B cell (primary cell): Measurements from ENCODE around the gene MIS18BP1. TPM values are rescaled to one million over a fixed set of nuclear protein-coding genes. Genes with fewer than 3 reads are reported as not detected.
"Not testable (repeated sequence)": the region's sequence is repeated elsewhere in the genome, so short reads cannot be mapped to it uniquely, and the experiment has no call there.

ENCODE experiments used
- ATAC-seq: fragments of 200-7000 bp; cut with Tn5 transposase; one replicate; pipeline ENCODE4 v1.10.0; 2021; ENCODE audit warnings: low read depth, mild to moderate bottlenecking, moderate number of reproducible peaks, moderate library complexity
- CTCF ChIA-PET: fragments of 350-600 bp; sonication (Branson Sonifier 250); formaldehyde crosslinking; loops from one replicate; lab custom pipeline; 2021; ENCODE audit warnings: antibody characterized with exemption, inconsistent platforms; lab: Charles Lee
- POLR2A ChIA-PET: fragments of 350-600 bp; sonication (Branson Sonifier 250); formaldehyde crosslinking; loops from one replicate; lab custom pipeline; 2021; ENCODE audit warnings: antibody characterized with exemption; lab: Charles Lee
- DNase-seq: peaks from one replicate; pipeline ENCODE4 v3.0.0; 2013
- H2AFZ ChIP-seq: 2 replicates; pipeline ENCODE4 v1.6.1; 2012; ENCODE audit warnings: mild to moderate bottlenecking, low read depth, low read length; ENCODE audit not compliant: insufficient read depth, poor library complexity, severe bottlenecking
- H3K27ac ChIP-seq, 2 donors: 1 replicate in 1 of 2; 2 replicates in 1 of 2; pipeline ENCODE4 v1.5.1; 2012 to 2013; ENCODE audit warnings: low read length in 2 of 2, mild to moderate bottlenecking in 2 of 2, moderate library complexity in 1 of 2
- H3K27me3 ChIP-seq, 4 experiments: fragments of 200-600 bp in 1 of 4; sonication (generic) in 1 of 4; replicated peaks in 1 of 4; 1 replicate in 2 of 4; 2 replicates in 2 of 4; pipeline versions ENCODE4 v1.6.1 to v1.7.0; 2013 to 2016; ENCODE audit warnings: low read length in 3 of 4, mild to moderate bottlenecking in 2 of 4, mixed read lengths in 1 of 4, moderate library complexity in 1 of 4; ENCODE audit not compliant: insufficient read depth in 4 of 4, control insufficient read depth in 3 of 4; ENCODE audit errors: control extremely low read depth in 1 of 4
- H3K36me3 ChIP-seq, 2 experiments: replicated peaks in 1 of 2; 1 replicate in 1 of 2; 2 replicates in 1 of 2; pipeline versions ENCODE4 v1.6.1 to v1.7.1; 2013; ENCODE audit warnings: low read length in 1 of 2; ENCODE audit not compliant: insufficient read depth in 2 of 2, control insufficient read depth in 1 of 2; ENCODE audit errors: control extremely low read depth in 1 of 2, extremely low read depth in 1 of 2
- H3K4me1 ChIP-seq, 2 donors: fragments of 200-600 bp in 1 of 2; sonication (generic) in 1 of 2; 1 replicate in 1 of 2; 2 replicates in 1 of 2; pipeline versions ENCODE4 v1.5.1 to v1.6.1; 2013 to 2017; ENCODE audit warnings: low read length in 2 of 2; ENCODE audit not compliant: control insufficient read depth in 2 of 2, insufficient read depth in 2 of 2
- H3K4me2 ChIP-seq: replicated peaks from 2 replicates; pipeline ENCODE3; 2012; ENCODE audit warnings: mild to moderate bottlenecking, low read depth, low read length; ENCODE audit not compliant: poor library complexity, severe bottlenecking
- H3K4me3 ChIP-seq, 5 experiments: fragments of 200-600 bp in 1 of 5; sonication (generic) in 1 of 5; 1 replicate in 3 of 5; 2 replicates in 2 of 5; pipeline versions ENCODE4 v1.5.1 to v1.7.0; 2011 to 2016; ENCODE audit warnings: low read length in 4 of 5, mild to moderate bottlenecking in 4 of 5, low read depth in 2 of 5, control low read depth in 1 of 5, moderate library complexity in 1 of 5; ENCODE audit not compliant: insufficient read depth in 1 of 5; ENCODE audit errors: control extremely low read depth in 1 of 5, extremely low read depth in 1 of 5
- H3K79me2 ChIP-seq: fragments of 200-600 bp; sonication (generic); one replicate; pipeline ENCODE4 v1.6.0; 2016; ENCODE audit warnings: low read length; ENCODE audit not compliant: control insufficient read depth, insufficient read depth
- H3K9ac ChIP-seq: fragments of 200-600 bp; sonication (generic); 2 replicates; pipeline ENCODE4 v1.6.1; 2017; ENCODE audit warnings: mild to moderate bottlenecking, low read length, moderate library complexity
- H3K9me3 ChIP-seq, 3 donors: one replicate each; pipeline versions ENCODE4 v1.6.1 to v1.7.1; 2013; ENCODE audit warnings: low read length in 2 of 3; ENCODE audit not compliant: control insufficient read depth in 2 of 3, insufficient read depth in 1 of 3; ENCODE audit errors: control extremely low read depth in 1 of 3
- H4K20me1 ChIP-seq: 2 replicates; pipeline ENCODE4 v1.6.0; 2012; ENCODE audit warnings: mild to moderate bottlenecking, low read length; ENCODE audit not compliant: insufficient read depth, control insufficient read depth, poor library complexity, severe bottlenecking
- H3K27ac Mint-ChIP-seq: one replicate; pipeline ENCODE4 v1.8.0; 2021; ENCODE audit warnings: mixed read lengths
- H3K27me3 Mint-ChIP-seq: one replicate; pipeline ENCODE4 v1.8.0; 2021; ENCODE audit warnings: mixed read lengths
- H3K4me1 Mint-ChIP-seq: one replicate; pipeline ENCODE4 v1.8.0; 2021; ENCODE audit warnings: mixed read lengths
- H3K4me3 Mint-ChIP-seq: one replicate; pipeline ENCODE4 v1.8.0; 2021; ENCODE audit warnings: mixed read lengths
- H3K9me3 Mint-ChIP-seq: one replicate; pipeline ENCODE4 v1.8.0; 2022; ENCODE audit warnings: mixed read lengths; ENCODE audit not compliant: insufficient read depth
- CTCF ChIP-seq: fragments of 200-600 bp; IDR thresholded peaks from one replicate; pipeline ENCODE4 v1.8.0; 2022; ENCODE audit warnings: antibody characterized with exemption, mild to moderate bottlenecking
- EZH2 ChIP-seq: IDR thresholded peaks from 2 replicates; pipeline ENCODE4 v1.6.1; 2012; ENCODE audit warnings: borderline replicate concordance, low read depth, mild to moderate bottlenecking, moderate library complexity, low read length; ENCODE audit not compliant: insufficient read depth, poor library complexity, severe bottlenecking
- WGBS: methylation state at CpG from one replicate; pipeline ENCODE4 v1.1.5; 2013; ENCODE audit warnings: missing lambda C conversion rate; ENCODE audit not compliant: insufficient coverage; 5-methylcytosine and 5-hydroxymethylcytosine counted together
- intact Hi-C: fragments of 100-400 bp; cut with micrococcal nuclease; formaldehyde crosslinking; loops from one replicate; pipeline ENCODE4 v1.10.0; 2022
- polyA plus RNA-seq: library from polyadenylated mRNA; depleted of rRNA; stranded (reverse); fragments of >200 nt; gene quantifications from 2 replicates; pipeline ENCODE4 v1.2.3, GENCODE V29; 2012
- total RNA-seq, 2 donors: library from RNA; stranded (reverse); fragments of 120-200 nt in 1 of 2; gene quantifications; 1 replicate in 1 of 2; 2 replicates in 1 of 2; pipeline versions ENCODE4 v1.2.3 to v1.2.4, GENCODE V29; 2013 to 2022

Gene MIS18BP1
- total and polyA plus RNA-seq, 2 donors (not counting 1 experiment from before 2014, with no cell fraction given): 30.0 to 92.5 TPM

GRCh38 chr14:45222485-45223262 lies 30.3 kb downstream of the MIS18BP1 start:
- no peaks in the 10 kb centered on the region for H4K20me1 ChIP-seq
- Mint-ChIP-seq H3K27me3 (no peaks in the 10 kb centered on the region), H3K27ac (no peak overlapping the region), H3K4me1 (no peaks in the 10 kb centered on the region), H3K4me3 (no peak overlapping the region), H3K9me3 (no peaks in the 10 kb centered on the region)
- H3K27me3 ChIP-seq: no peaks in the 10 kb centered on the region
- H3K4me3 ChIP-seq: no peak overlapping the region
- H3K79me2 ChIP-seq: peaks cover 4% of the 10 kb centered on the region
- H3K27ac ChIP-seq: no peak overlapping the region
- ChIA-PET CTCF (interaction anchor here (0.8 kb wide), 1 partner anchor 46 kb away, joined by 3 read pairs; no protein-coding TSS in a partner anchor), POLR2A (no interaction called here)
- ATAC-seq: no peak
- WGBS: no CpG with 5 or more reads among the region's 3 CpGs
- TF ChIP-seq CTCF (no peak), EZH2 (no peak)
- no peaks in the 10 kb centered on the region for H3K9me3 ChIP-seq
- intact Hi-C loops: no loop called here
- H3K4me1 ChIP-seq: no peaks in the 10 kb centered on the region
- no peak overlapping the region for H2AFZ ChIP-seq
- H3K4me2 ChIP-seq: no peak overlapping the region
- H3K36me3 ChIP-seq: peaks cover 17 to 39% of the 10 kb centered on the region in 2 experiments
- H3K9ac ChIP-seq: no peak overlapping the region
- DNase-seq: no peak

- 100% methylated on average over 4 of the region's 6 CpGs for WGBS
Measured at GRCh38 chr14:45214341-45214740, 38.7 kb downstream of the MIS18BP1 start.

DNA sequence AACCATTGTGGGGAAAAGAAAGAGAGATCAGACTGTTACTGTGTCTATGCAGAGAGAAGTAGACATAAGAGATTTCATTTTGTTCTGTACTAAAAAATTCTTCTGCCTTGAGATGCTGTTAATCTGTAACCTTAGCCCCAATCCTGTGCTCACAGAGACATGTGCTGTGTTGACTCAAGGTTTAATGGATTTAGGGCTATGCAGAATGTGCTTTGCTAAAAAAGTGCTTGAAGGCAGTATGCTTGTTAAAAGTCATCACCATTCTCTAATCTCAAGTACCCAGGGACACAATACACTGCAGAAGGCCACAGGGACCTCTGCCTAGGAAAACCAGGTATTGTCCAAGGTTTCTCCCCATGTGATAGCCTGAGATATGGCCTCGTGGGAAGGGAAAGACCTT lies 39.3 kb downstream of the MIS18BP1 start:
- H3K27ac Mint-ChIP-seq, H3K4me3 Mint-ChIP-seq, H4K20me1 ChIP-seq, H3K4me1 ChIP-seq, H3K27ac ChIP-seq, DNase-seq, H3K79me2 ChIP-seq, POLR2A ChIA-PET, H3K4me2 ChIP-seq, H3K9me3 ChIP-seq, H2AFZ ChIP-seq, H3K9ac ChIP-seq, H3K4me3 ChIP-seq, H3K4me1 Mint-ChIP-seq, intact Hi-C loops, CTCF ChIA-PET, ATAC-seq, H3K27me3 Mint-ChIP-seq, H3K9me3 Mint-ChIP-seq, H3K27me3 ChIP-seq: not testable (repeated sequence)
- WGBS: no CpG with 5 or more reads among the region's 1 CpG
- H3K36me3 ChIP-seq: peaks cover 3 to 62% of the 10 kb centered on the region in 2 experiments

More at GRCh38 chr14:45214341-45214740, 38.7 kb downstream of the MIS18BP1 start:
- intact Hi-C loops, H3K4me3 Mint-ChIP-seq, H3K9ac ChIP-seq, H3K27ac ChIP-seq, CTCF ChIA-PET, DNase-seq, H4K20me1 ChIP-seq, H3K4me1 Mint-ChIP-seq, H3K9me3 Mint-ChIP-seq, H3K4me2 ChIP-seq, H3K4me1 ChIP-seq, H3K27me3 Mint-ChIP-seq, H3K4me3 ChIP-seq, POLR2A ChIA-PET, H3K27ac Mint-ChIP-seq, H3K79me2 ChIP-seq, H2AFZ ChIP-seq, H3K9me3 ChIP-seq, H3K27me3 ChIP-seq, ATAC-seq: not testable (repeated sequence)
- H3K36me3 ChIP-seq: peaks cover 3 to 59% of the 10 kb centered on the region in 2 experiments
